NCI-H2107 treated with DMSO at 0.1 percent for 48 hours (cell line): Measurements from ENCODE around the gene OR5H2.
"Not testable (repeated sequence)": the region's sequence is repeated elsewhere in the genome, so short reads cannot be mapped to it uniquely, and the experiment has no call there.

ENCODE experiments used
- DNase-seq: peaks from one replicate; lab custom pipeline; 2025; ENCODE audit not compliant: unreplicated experiment; lab: John Stamatoyannopoulos, UW

Gene OR5H2

GRCh38 chr3:98282205-98282604, at the start of gene OR5H2:
Gene OR5H2 (plus strand): TSS chr3:98282505. CDS start chr3:98282903, 398 bp downstream.
- no peak for DNase-seq

- DNase-seq: no peak
These were observed 48.8 kb upstream of the OR5H2 start for GRCh38 chr3:98233468-98233867.

- DNase-seq: no peak
These were observed 42.2 kb upstream of the OR5H2 start for GRCh38 chr3:98240131-98240530.

GRCh38 chr3:98242155-98242554, 40.1 kb upstream of the OR5H2 start:
- DNase-seq: no peak

GRCh38 chr3:98243843-98244242, 38.5 kb upstream of the OR5H2 start:
- DNase-seq: no peak

- no peak for DNase-seq
These were observed 36.2 kb upstream of the OR5H2 start for GRCh38 chr3:98246142-98246541.

GRCh38 chr3:98256026-98256425, 26.3 kb upstream of the OR5H2 start:
- not testable (repeated sequence) for DNase-seq

GRCh38 chr3:98259707-98260106, 22.6 kb upstream of the OR5H2 start:
- no peak for DNase-seq

- no peak for DNase-seq
These were observed 20.3 kb upstream of the OR5H2 start for GRCh38 chr3:98262046-98262445.

- no peak for DNase-seq
These were observed 18.4 kb upstream of the OR5H2 start, which contains the start of gene OR5H6 for GRCh38 chr3:98263944-98264343. Gene OR5H6 (plus strand): TSS chr3:98264244. CDS start chr3:98264333, 89 bp downstream.

- no peak for DNase-seq
These were observed 12.5 kb upstream of the OR5H2 start for GRCh38 chr3:98269846-98270245.

- DNase-seq: no peak
These were observed 10.2 kb upstream of the OR5H2 start for GRCh38 chr3:98272126-98272525.

- no peak for DNase-seq
These were observed 7.4 kb upstream of the OR5H2 start for GRCh38 chr3:98274914-98275313.

GRCh38 chr3:98290916-98291315, 8.6 kb downstream of the OR5H2 start:
- DNase-seq: no peak

- no peak for DNase-seq
These were observed 9.1 kb downstream of the OR5H2 start for GRCh38 chr3:98291332-98291957.

GRCh38 chr3:98322101-98322500, 39.8 kb downstream of the OR5H2 start:
- DNase-seq: no peak

- no peak for DNase-seq
These were observed 40.4 kb downstream of the OR5H2 start for GRCh38 chr3:98322686-98323085.

GRCh38 chr3:98323425-98323824, 41.1 kb downstream of the OR5H2 start:
- no peak for DNase-seq

- no peak for DNase-seq
These were observed 42.8 kb downstream of the OR5H2 start for GRCh38 chr3:98325055-98325454.

GRCh38 chr3:98326105-98326893, 44.0 kb downstream of the OR5H2 start:
- DNase-seq: no peak

GRCh38 chr3:98326945-98327344, 44.6 kb downstream of the OR5H2 start:
- no peak for DNase-seq

GRCh38 chr3:98328933-98329332, 46.6 kb downstream of the OR5H2 start:
- no peak for DNase-seq
